ENCODE data around the gene DGUOK. TPM values are rescaled to one million over a fixed set of nuclear protein-coding genes. Genes with fewer than 3 reads are reported as not detected.

DGUOK gene
- total and polyA plus RNA-seq, 10 of the 15 experiments (the other 5 are each of a cell fraction or from before 2014, with no cell fraction given): 64.4 to 234 (median 91.4) TPM

DNA sequence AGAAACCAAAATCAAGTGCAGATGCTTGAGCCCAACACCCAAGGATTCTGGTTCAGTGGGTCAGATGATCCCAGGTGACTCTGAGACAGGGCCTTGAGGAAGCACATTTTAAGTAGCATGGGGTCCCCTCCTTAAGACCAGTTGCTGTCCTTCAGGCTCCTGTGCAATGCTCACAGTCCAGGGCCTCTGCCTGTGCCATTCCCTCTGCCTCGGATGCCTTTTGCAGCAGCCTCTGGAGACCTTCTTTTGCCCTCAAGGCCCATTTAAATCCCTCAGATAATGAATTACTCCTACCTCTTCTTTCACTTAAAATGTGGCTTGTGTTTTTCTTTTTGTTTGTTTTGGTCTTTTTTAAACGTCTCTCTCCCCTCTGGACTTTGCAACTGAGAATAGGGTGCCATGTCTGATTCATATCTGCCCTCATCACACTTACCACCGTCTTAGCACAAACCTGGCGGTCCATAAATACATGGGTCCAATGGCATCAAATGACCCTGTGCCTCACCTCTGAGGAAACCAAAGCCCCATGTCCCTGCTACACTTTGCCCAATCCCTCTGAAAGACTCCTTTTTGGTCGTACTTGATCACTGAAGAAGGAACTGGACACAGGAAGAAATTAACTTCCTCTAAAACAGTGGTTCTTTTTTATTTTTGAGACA, 19.7 kb upstream of the DGUOK start (continued):
- TF ChIP-seq, protein P1, sequence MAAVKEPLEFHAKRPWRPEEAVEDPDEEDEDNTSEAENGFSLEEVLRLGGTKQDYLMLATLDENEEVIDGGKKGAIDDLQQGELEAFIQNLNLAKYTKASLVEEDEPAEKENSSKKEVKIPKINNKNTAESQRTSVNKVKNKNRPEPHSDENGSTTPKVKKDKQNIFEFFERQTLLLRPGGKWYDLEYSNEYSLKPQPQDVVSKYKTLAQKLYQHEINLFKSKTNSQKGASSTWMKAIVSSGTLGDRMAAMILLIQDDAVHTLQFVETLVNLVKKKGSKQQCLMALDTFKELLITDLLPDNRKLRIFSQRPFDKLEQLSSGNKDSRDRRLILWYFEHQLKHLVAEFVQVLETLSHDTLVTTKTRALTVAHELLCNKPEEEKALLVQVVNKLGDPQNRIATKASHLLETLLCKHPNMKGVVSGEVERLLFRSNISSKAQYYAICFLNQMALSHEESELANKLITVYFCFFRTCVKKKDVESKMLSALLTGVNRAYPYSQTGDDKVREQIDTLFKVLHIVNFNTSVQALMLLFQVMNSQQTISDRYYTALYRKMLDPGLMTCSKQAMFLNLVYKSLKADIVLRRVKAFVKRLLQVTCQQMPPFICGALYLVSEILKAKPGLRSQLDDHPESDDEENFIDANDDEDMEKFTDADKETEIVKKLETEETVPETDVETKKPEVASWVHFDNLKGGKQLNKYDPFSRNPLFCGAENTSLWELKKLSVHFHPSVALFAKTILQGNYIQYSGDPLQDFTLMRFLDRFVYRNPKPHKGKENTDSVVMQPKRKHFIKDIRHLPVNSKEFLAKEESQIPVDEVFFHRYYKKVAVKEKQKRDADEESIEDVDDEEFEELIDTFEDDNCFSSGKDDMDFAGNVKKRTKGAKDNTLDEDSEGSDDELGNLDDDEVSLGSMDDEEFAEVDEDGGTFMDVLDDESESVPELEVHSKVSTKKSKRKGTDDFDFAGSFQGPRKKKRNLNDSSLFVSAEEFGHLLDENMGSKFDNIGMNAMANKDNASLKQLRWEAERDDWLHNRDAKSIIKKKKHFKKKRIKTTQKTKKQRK (IDR thresholded peaks at IDR 0.05; ENCODE audit: low read depth, low read length): no peak
- TF ChIP-seq, protein P2, sequence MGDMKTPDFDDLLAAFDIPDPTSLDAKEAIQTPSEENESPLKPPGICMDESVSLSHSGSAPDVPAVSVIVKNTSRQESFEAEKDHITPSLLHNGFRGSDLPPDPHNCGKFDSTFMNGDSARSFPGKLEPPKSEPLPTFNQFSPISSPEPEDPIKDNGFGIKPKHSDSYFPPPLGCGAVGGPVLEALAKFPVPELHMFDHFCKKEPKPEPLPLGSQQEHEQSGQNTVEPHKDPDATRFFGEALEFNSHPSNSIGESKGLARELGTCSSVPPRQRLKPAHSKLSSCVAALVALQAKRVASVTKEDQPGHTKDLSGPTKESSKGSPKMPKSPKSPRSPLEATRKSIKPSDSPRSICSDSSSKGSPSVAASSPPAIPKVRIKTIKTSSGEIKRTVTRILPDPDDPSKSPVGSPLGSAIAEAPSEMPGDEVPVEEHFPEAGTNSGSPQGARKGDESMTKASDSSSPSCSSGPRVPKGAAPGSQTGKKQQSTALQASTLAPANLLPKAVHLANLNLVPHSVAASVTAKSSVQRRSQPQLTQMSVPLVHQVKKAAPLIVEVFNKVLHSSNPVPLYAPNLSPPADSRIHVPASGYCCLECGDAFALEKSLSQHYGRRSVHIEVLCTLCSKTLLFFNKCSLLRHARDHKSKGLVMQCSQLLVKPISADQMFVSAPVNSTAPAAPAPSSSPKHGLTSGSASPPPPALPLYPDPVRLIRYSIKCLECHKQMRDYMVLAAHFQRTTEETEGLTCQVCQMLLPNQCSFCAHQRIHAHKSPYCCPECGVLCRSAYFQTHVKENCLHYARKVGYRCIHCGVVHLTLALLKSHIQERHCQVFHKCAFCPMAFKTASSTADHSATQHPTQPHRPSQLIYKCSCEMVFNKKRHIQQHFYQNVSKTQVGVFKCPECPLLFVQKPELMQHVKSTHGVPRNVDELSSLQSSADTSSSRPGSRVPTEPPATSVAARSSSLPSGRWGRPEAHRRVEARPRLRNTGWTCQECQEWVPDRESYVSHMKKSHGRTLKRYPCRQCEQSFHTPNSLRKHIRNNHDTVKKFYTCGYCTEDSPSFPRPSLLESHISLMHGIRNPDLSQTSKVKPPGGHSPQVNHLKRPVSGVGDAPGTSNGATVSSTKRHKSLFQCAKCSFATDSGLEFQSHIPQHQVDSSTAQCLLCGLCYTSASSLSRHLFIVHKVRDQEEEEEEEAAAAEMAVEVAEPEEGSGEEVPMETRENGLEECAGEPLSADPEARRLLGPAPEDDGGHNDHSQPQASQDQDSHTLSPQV (IDR thresholded peaks at IDR 0.05): no peak
- TF ChIP-seq USF1 (IDR thresholded peaks at IDR 0.05; ENCODE audit: borderline replicate concordance, extremely low read length, insufficient read depth, low read depth, low read length) (no peak), TBL1XR1 (IDR thresholded peaks at IDR 0.05; ENCODE audit: low read depth, low read length) (no peak), SMAD5 (IDR thresholded peaks at IDR 0.05; ENCODE audit: low read depth) (no peak), MTA2 (IDR thresholded peaks at IDR 0.05; ENCODE audit: low read depth) (no peak)

Data from GM12878 (cell line).